Calu3 (cell line): ENCODE results near the gene GSTT4. TPM values are rescaled to one million over a fixed set of nuclear protein-coding genes. Genes with fewer than 3 reads are reported as not detected.
"Not testable (repeated sequence)": the region's sequence is repeated elsewhere in the genome, so short reads cannot be mapped to it uniquely, and the experiment has no call there.

Experiments used
- BruUV-seq: library from RNA; stranded (reverse); fragments of 400-500 nt; replicated peaks from 2 replicates; lab custom pipeline; 2021; lab: Mats Ljungman, UMichigan
- CTCF ChIA-PET: fragments of 300-600 bp; sonication (Branson Sonifier 250); formaldehyde crosslinking; loops from one replicate; lab custom pipeline; 2022; ENCODE audit warnings: antibody characterized with exemption; lab: Charles Lee
- DNase-seq: peaks from one replicate; pipeline ENCODE4 v3.0.0; 2022
- H3K27ac Mint-ChIP-seq: one replicate; pipeline ENCODE4 v1.8.0; 2022; ENCODE audit warnings: mixed read lengths; ENCODE audit not compliant: unreplicated experiment
- H3K27me3 Mint-ChIP-seq: one replicate; pipeline ENCODE4 v1.8.0; 2022; ENCODE audit warnings: mixed read lengths; ENCODE audit not compliant: unreplicated experiment
- H3K36me3 Mint-ChIP-seq: one replicate; pipeline ENCODE4 v1.8.0; 2022; ENCODE audit warnings: mild to moderate bottlenecking, moderate library complexity, mixed read lengths; ENCODE audit not compliant: insufficient read depth, unreplicated experiment
- H3K4me1 Mint-ChIP-seq: one replicate; pipeline ENCODE4 v1.8.0; 2022; ENCODE audit warnings: mild to moderate bottlenecking, low read depth, mixed read lengths; ENCODE audit not compliant: unreplicated experiment
- H3K4me3 Mint-ChIP-seq: one replicate; pipeline ENCODE4 v1.8.0; 2022; ENCODE audit warnings: mild to moderate bottlenecking, low read depth, moderate library complexity, mixed read lengths; ENCODE audit not compliant: unreplicated experiment
- H3K9me3 Mint-ChIP-seq: one replicate; pipeline ENCODE4 v1.8.0; 2022; ENCODE audit warnings: low read depth, mixed read lengths; ENCODE audit not compliant: unreplicated experiment
- CTCF ChIP-seq: fragments of 200-600 bp; IDR thresholded peaks from one replicate; pipeline ENCODE4 v1.8.0; 2022; ENCODE audit warnings: antibody characterized with exemption; ENCODE audit not compliant: unreplicated experiment
- intact Hi-C: fragments of 100-400 bp; cut with micrococcal nuclease; formaldehyde crosslinking; loops from one replicate; pipeline ENCODE4 v1.10.0; 2022; ENCODE audit not compliant: unreplicated experiment
- total RNA-seq: library from RNA; stranded (reverse); gene quantifications from 2 replicates; pipeline ENCODE4 v1.2.3, GENCODE V29; 2022

Gene GSTT4
- total RNA-seq, 1 experiment from 2014 or later: not detected

GRCh38 chr22:23986538-23987178 lies 18.6 kb downstream of the GSTT4 start:
- H3K4me1 Mint-ChIP-seq, DNase-seq, H3K4me3 Mint-ChIP-seq, H3K36me3 Mint-ChIP-seq, H3K27ac Mint-ChIP-seq, BruUV-seq, CTCF ChIA-PET, H3K27me3 Mint-ChIP-seq, H3K9me3 Mint-ChIP-seq: not testable (repeated sequence)
- intact Hi-C loops: loop anchor here (10.0 kb wide), 1 partner anchor 198 kb away; the partner anchor contains the start of gene SUSD2

- BruUV-seq, H3K9me3 Mint-ChIP-seq, DNase-seq, H3K27ac Mint-ChIP-seq, H3K27me3 Mint-ChIP-seq, H3K4me3 Mint-ChIP-seq, H3K36me3 Mint-ChIP-seq, CTCF ChIA-PET, H3K4me1 Mint-ChIP-seq: not testable (repeated sequence)
- intact Hi-C loops: loop anchor here (10.0 kb wide), 1 partner anchor 199 kb away; the partner anchor contains the start of gene SUSD2
Observed at GRCh38 chr22:23986089-23986488, 19.2 kb downstream of the GSTT4 start.

GRCh38 chr22:23984430-23984829 lies 20.8 kb downstream of the GSTT4 start:
- CTCF ChIA-PET: no interaction called here
- H3K4me3 Mint-ChIP-seq: no peak overlapping the region
- no TSS peak for BruUV-seq
- H3K27me3 Mint-ChIP-seq: no peaks in the 10 kb centered on the region
- TF ChIP-seq CTCF: peak; percentile 62
- no peaks in the 10 kb centered on the region for H3K4me1 Mint-ChIP-seq
- peaks cover 3% of the 10 kb centered on the region for H3K9me3 Mint-ChIP-seq
- H3K27ac Mint-ChIP-seq: no peak overlapping the region
- peak; percentile 65 for DNase-seq
- no peaks in the 10 kb centered on the region for H3K36me3 Mint-ChIP-seq
- intact Hi-C loops: loop anchor here (10.0 kb wide), 1 partner anchor 200 kb away; the partner anchor contains the start of gene SUSD2

GRCh38 chr22:23980567-23980966 lies 24.7 kb downstream of the GSTT4 start:
- H3K27me3 Mint-ChIP-seq, H3K27ac Mint-ChIP-seq, H3K4me3 Mint-ChIP-seq, CTCF ChIA-PET, H3K9me3 Mint-ChIP-seq, H3K36me3 Mint-ChIP-seq, DNase-seq, H3K4me1 Mint-ChIP-seq: not testable (repeated sequence)
- intact Hi-C loops: loop anchor here (10.0 kb wide), 1 partner anchor 204 kb away; the partner anchor contains the start of gene SUSD2
- TSS peak; percentile 55 for BruUV-seq

GRCh38 chr22:23979557-23980240 lies 25.6 kb downstream of the GSTT4 start, which contains the start of gene GSTT2:
Gene GSTT2 (plus strand): TSS chr22:23980134.
- H3K27me3 Mint-ChIP-seq, H3K36me3 Mint-ChIP-seq, BruUV-seq, H3K27ac Mint-ChIP-seq, H3K9me3 Mint-ChIP-seq, H3K4me3 Mint-ChIP-seq, CTCF ChIA-PET, H3K4me1 Mint-ChIP-seq, DNase-seq: not testable (repeated sequence)
- intact Hi-C loops: loop anchor here (10.0 kb wide), 1 partner anchor 205 kb away; the partner anchor contains the start of gene SUSD2

GRCh38 chr22:23977304-23977703 lies 27.9 kb downstream of the GSTT4 start:
- H3K27me3 Mint-ChIP-seq, intact Hi-C loops, H3K36me3 Mint-ChIP-seq, H3K27ac Mint-ChIP-seq, DNase-seq, H3K9me3 Mint-ChIP-seq, BruUV-seq, CTCF ChIA-PET, H3K4me3 Mint-ChIP-seq, H3K4me1 Mint-ChIP-seq: not testable (repeated sequence)

- H3K27me3 Mint-ChIP-seq, H3K4me3 Mint-ChIP-seq, intact Hi-C loops, CTCF ChIA-PET, BruUV-seq, H3K9me3 Mint-ChIP-seq, H3K27ac Mint-ChIP-seq: not testable (repeated sequence)
- Mint-ChIP-seq H3K4me1 (peaks cover 17% of the 10 kb centered on the region), H3K36me3 (peaks cover 20% of the 10 kb centered on the region)
- DNase-seq: peak; percentile 30
Observed at GRCh38 chr22:23974836-23975352, 30.4 kb downstream of the GSTT4 start.

- H3K27ac Mint-ChIP-seq, H3K4me3 Mint-ChIP-seq, BruUV-seq, CTCF ChIA-PET, intact Hi-C loops, H3K27me3 Mint-ChIP-seq, H3K9me3 Mint-ChIP-seq, DNase-seq: not testable (repeated sequence)
- H3K36me3 Mint-ChIP-seq: peaks cover 22% of the 10 kb centered on the region
- peaks cover 23% of the 10 kb centered on the region for H3K4me1 Mint-ChIP-seq
Observed at GRCh38 chr22:23974345-23974744, 30.9 kb downstream of the GSTT4 start, which contains the start of gene DDT. Gene DDT (minus strand): TSS chr22:23974441. CDS start chr22:23974414, 27 bp downstream.
